DND-41 (cell line): ENCODE measurements around the gene KCP.

Experiments
- ATAC-seq: fragments of 200-7000 bp; cut with Tn5 transposase; 3 replicates; pipeline ENCODE4 v1.9.1; 2021; ENCODE audit warnings: low read depth; ENCODE audit not compliant: insufficient read depth
- DNase-seq: peaks from one replicate; pipeline ENCODE4 v3.0.0-alpha.2; 2020
- H2AFZ ChIP-seq: 2 replicates; pipeline ENCODE4 v1.6.0; 2012; ENCODE audit warnings: low read depth, low read length
- H3K27ac ChIP-seq: 2 replicates; pipeline ENCODE4 v1.5.1; 2012; ENCODE audit warnings: low read length, inconsistent platforms
- H3K27me3 ChIP-seq: fragments of 200-600 bp; sonication (generic); 2 replicates; pipeline ENCODE4 v1.6.0; 2012; ENCODE audit warnings: low read length, mild to moderate bottlenecking, inconsistent platforms; ENCODE audit not compliant: insufficient read depth, poor library complexity
- H3K36me3 ChIP-seq: 2 replicates; pipeline ENCODE4 v1.5.1; 2012; ENCODE audit warnings: low read length, inconsistent platforms; ENCODE audit not compliant: insufficient read depth
- H3K4me1 ChIP-seq: 2 replicates; pipeline ENCODE4 v1.5.1; 2012; ENCODE audit warnings: mild to moderate bottlenecking, low read length; ENCODE audit not compliant: insufficient read depth
- H3K4me2 ChIP-seq: 2 replicates; pipeline ENCODE4 v1.6.0; 2012; ENCODE audit warnings: mild to moderate bottlenecking, moderate library complexity, low read length, inconsistent platforms; ENCODE audit not compliant: insufficient read depth
- H3K4me3 ChIP-seq, 2 experiments: fragments of 200-600 bp in 1 of 2; shearing (Covaris generic) in 1 of 2; 2 replicates each; pipeline ENCODE4 v1.5.1; 2012 to 2016; ENCODE audit warnings: inconsistent platforms in 2 of 2, low read length in 2 of 2, mild to moderate bottlenecking in 2 of 2, low read depth in 1 of 2, moderate library complexity in 1 of 2
- H3K79me2 ChIP-seq: 2 replicates; pipeline ENCODE4 v1.6.0; 2012; ENCODE audit warnings: low read length, inconsistent platforms; ENCODE audit not compliant: insufficient read depth
- H3K9ac ChIP-seq: 2 replicates; pipeline ENCODE4 v1.6.0; 2012; ENCODE audit warnings: low read depth, mild to moderate bottlenecking, inconsistent platforms, low read length, moderate library complexity
- H3K9me3 ChIP-seq: 2 replicates; pipeline ENCODE4 v1.5.1; 2012; ENCODE audit warnings: low read length, moderate library complexity, mild to moderate bottlenecking, inconsistent platforms; ENCODE audit not compliant: insufficient read depth, severe bottlenecking
- H4K20me1 ChIP-seq: 2 replicates; pipeline ENCODE4 v1.6.0; 2012; ENCODE audit warnings: low read length; ENCODE audit not compliant: insufficient read depth
- CTCF ChIP-seq: IDR thresholded peaks from 2 replicates; pipeline ENCODE4 v1.5.1; 2012; ENCODE audit warnings: borderline replicate concordance, low read length, moderate library complexity, mild to moderate bottlenecking; ENCODE audit not compliant: poor library complexity, severe bottlenecking; ENCODE audit errors: extremely low read depth
- EZH2 ChIP-seq: IDR thresholded peaks from 3 replicates; pipeline ENCODE4 v1.6.1; 2012; ENCODE audit warnings: borderline replicate concordance, low read depth, mild to moderate bottlenecking, moderate library complexity, low read length, inconsistent platforms; ENCODE audit not compliant: severe bottlenecking

Gene KCP

GRCh38 chr7:128911423-128912031, 1.0 kb upstream of the KCP start:
- no peak overlapping the region for H3K4me2 ChIP-seq
- no peak overlapping the region for H3K27ac ChIP-seq
- H3K9ac ChIP-seq, result no peak overlapping the region
- no peak overlapping the region for H2AFZ ChIP-seq
- no peaks in the 10 kb centered on the region for H4K20me1 ChIP-seq
- H3K4me1 ChIP-seq, result no peaks in the 10 kb centered on the region
- no peaks in the 10 kb centered on the region for H3K9me3 ChIP-seq
- no peak overlapping the region for H3K4me3 ChIP-seq
- H3K27me3 ChIP-seq, result no peaks in the 10 kb centered on the region
- DNase-seq (no peak), ATAC-seq (no peak)
- H3K79me2 ChIP-seq, result no peaks in the 10 kb centered on the region
- H3K36me3 ChIP-seq, result no peaks in the 10 kb centered on the region
- TF ChIP-seq EZH2 (no peak), CTCF (no peak)

GRCh38 chr7:128909625-128910568, 612 bp downstream of the KCP start:
- H2AFZ ChIP-seq, result no peak overlapping the region
- no peak overlapping the region for H3K4me2 ChIP-seq
- no peaks in the 10 kb centered on the region for H3K36me3 ChIP-seq
- H3K27me3 ChIP-seq, result no peaks in the 10 kb centered on the region
- no peaks in the 10 kb centered on the region for H3K79me2 ChIP-seq
- H3K4me1 ChIP-seq, result no peaks in the 10 kb centered on the region
- H3K9me3 ChIP-seq, result no peaks in the 10 kb centered on the region
- ATAC-seq (no peak), DNase-seq (no peak)
- no peak overlapping the region for H3K4me3 ChIP-seq
- no peak overlapping the region for H3K9ac ChIP-seq
- H3K27ac ChIP-seq, result no peak overlapping the region
- no peaks in the 10 kb centered on the region for H4K20me1 ChIP-seq
- TF ChIP-seq EZH2 (no peak), CTCF (no peak)

GRCh38 chr7:128908750-128909624, 1.5 kb downstream of the KCP start:
- Histone ChIP-seq H3K27ac (no peak overlapping the region), H3K9me3 (no peaks in the 10 kb centered on the region), H3K4me2 (no peak overlapping the region), H2AFZ (no peak overlapping the region), H3K36me3 (no peaks in the 10 kb centered on the region), H4K20me1 (no peaks in the 10 kb centered on the region), H3K9ac (no peak overlapping the region), H3K4me1 (0 out of 2 replicates have a peak, but pooled peaks cover 3% of the 10 kb centered on the region), H3K4me3 (no peak overlapping the region), H3K27me3 (no peaks in the 10 kb centered on the region), H3K79me2 (no peaks in the 10 kb centered on the region)
- DNase-seq, result no peak
- no peak for ATAC-seq
- TF ChIP-seq CTCF (no peak), EZH2 (no peak)
